D721Med (cell line): ENCODE results near the gene PCDH17.

ENCODE experiments used
- DNase-seq: peaks from one replicate; pipeline ENCODE4 v3.0.0; 2011; ENCODE audit warnings: low spot score; ENCODE audit not compliant: insufficient read length
- FAIRE-seq: peaks from 2 replicates; lab custom pipeline; 2011; peaks lifted over from hg19 to GRCh38; lab: Jason Lieb, UNC
- CTCF ChIP-seq: IDR thresholded peaks from 2 replicates; pipeline ENCODE4 v1.5.1; 2012; ENCODE audit warnings: mild to moderate bottlenecking, control low read depth; ENCODE audit not compliant: insufficient read depth; ENCODE audit errors: missing control alignments

PCDH17 gene

GRCh38 chr13:57739089-57739488, 107.5 kb downstream of the PCDH17 start:
- no peak for TF ChIP-seq CTCF
- no peak for FAIRE-seq
- no peak for DNase-seq

GRCh38 chr13:57739543-57740190, 108.1 kb downstream of the PCDH17 start:
- DNase-seq (no peak), FAIRE-seq (no peak)
- no peak for TF ChIP-seq CTCF

DNA sequence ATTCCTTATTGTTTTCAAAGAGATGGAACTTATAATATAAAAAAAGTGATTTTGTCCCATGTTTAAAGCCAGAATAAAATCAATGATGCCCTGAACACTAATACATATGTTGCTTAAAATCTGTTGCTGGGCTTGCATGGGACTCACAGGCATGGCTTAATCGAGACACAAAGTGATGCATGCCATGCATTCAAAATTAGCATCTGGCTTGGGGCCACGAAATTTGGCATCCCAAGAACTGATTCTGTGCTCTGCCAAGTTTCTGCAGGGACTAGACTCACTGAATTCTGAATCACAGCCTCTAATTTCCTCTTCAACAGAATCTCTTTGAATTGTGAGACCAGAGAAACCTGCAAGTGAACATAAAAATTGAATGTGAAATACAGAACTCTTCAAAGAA, 109.2 kb downstream of the PCDH17 start:
- DNase-seq (no peak), FAIRE-seq (no peak)
- TF ChIP-seq CTCF = no peak

- TF ChIP-seq CTCF = no peak
- DNase-seq = no peak
- FAIRE-seq = no peak
Measured at GRCh38 chr13:57748096-57748495, 116.6 kb downstream of the PCDH17 start.

- FAIRE-seq = no peak
- DNase-seq = no peak
- TF ChIP-seq CTCF = no peak
Measured at GRCh38 chr13:57760951-57761350, 129.4 kb downstream of the PCDH17 start.

- DNase-seq (no peak), FAIRE-seq (no peak)
- no peak for TF ChIP-seq CTCF
Measured at GRCh38 chr13:57763689-57764088, 132.1 kb downstream of the PCDH17 start.
